ENCODE results near the gene C17orf50. TPM values are rescaled to one million over a fixed set of nuclear protein-coding genes. Genes with fewer than 3 reads are reported as not detected.

The C17orf50 gene
- polyA plus RNA-seq, 4 donors: 0.15 TPM; not detected in 3

DNA sequence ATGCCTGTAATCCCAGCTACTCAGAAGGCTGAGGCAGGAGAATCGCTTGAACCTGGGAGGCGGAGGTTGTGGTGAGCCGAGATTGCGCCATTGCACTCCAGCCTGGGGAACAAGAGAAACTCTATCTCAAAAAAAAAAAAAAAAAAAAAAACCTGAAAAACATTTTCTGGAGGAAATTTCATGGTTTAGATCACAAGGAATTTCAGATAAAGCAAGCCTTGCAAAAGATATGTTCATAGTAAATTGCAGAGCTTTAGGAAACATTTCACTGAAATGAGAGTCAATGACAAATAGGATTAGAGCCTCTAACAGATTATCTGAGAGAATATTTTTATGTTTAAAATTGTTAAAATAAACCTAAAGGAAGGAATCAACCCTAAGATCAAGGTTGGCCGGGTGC is 51.8 kb downstream of the C17orf50 start:
- no peak overlapping the region for H3K27ac ChIP-seq (ENCODE audit: low read depth in 1 of 3, low read length in 2 of 3)
- H3K9me3 ChIP-seq (ENCODE audit: control insufficient read depth in 2 of 2, insufficient read depth in 1 of 2, low read depth in 1 of 2, low read length in 1 of 2): no peaks in the 10 kb centered on the region
- H3K36me3 ChIP-seq (ENCODE audit: control insufficient read depth in 3 of 3, insufficient read depth in 2 of 3, low read depth in 1 of 3, low read length in 3 of 3): peaks cover 2 to 16% (median 4%) of the 10 kb centered on the region in 3 donors
- WGBS, 3 donors: 87 to 92% (median 89%) methylated on average over 5 of the region's 5 CpGs
- H3K27me3 ChIP-seq (ENCODE audit: control insufficient read depth in 3 of 3, insufficient read depth in 3 of 3, low read length in 3 of 3): no peaks in the 10 kb centered on the region
- peaks cover 2 to 9% (median 8%) of the 10 kb centered on the region in 3 donors for H3K4me1 ChIP-seq (ENCODE audit: control insufficient read depth in 3 of 3, insufficient read depth in 2 of 3, low read depth in 1 of 3, low read length in 2 of 3)
- DNase-seq (no peak), FAIRE-seq (no peak)
- H3K4me3 ChIP-seq (ENCODE audit: low read depth in 1 of 3, low read length in 3 of 3): no peak overlapping the region

Other genes starting within 250 kb of the C17orf50 start
- under 1 TPM in 2 of 4 donors, not detected in 2; 0.34 to 0.83 TPM for gene SLFN12L, start 223.2 kb upstream of the C17orf50 start, polyA plus RNA-seq
- under 1 TPM in 1 of 4 donors, not detected in 3; 0.07 TPM for gene SLFN14, start 200.1 kb upstream of the C17orf50 start, polyA plus RNA-seq
- 1 to 10 TPM; 2.9 to 7.4 (median 3.4) TPM for gene PEX12, start 182.3 kb upstream of the C17orf50 start, polyA plus RNA-seq
- gene AP2B1, start 173.6 kb upstream of the C17orf50 start, polyA plus RNA-seq: 10 to 100 TPM; 28.9 to 82.2 (median 45.4) TPM
- 1 to 10 TPM in 2 of 4 donors, under 1 TPM in 2; 0.27 to 1.9 (median 1.1) TPM for gene RASL10B, start 29.2 kb upstream of the C17orf50 start, polyA plus RNA-seq
- under 1 TPM in 2 of 4 donors, not detected in 2; 0.03 TPM for gene GAS2L2, start 7.6 kb upstream of the C17orf50 start, polyA plus RNA-seq
- 10 to 100 TPM in 3 of 4 donors, 1 to 10 TPM in 1; 3.0 to 30.5 (median 24.0) TPM for gene MMP28, start 34.8 kb downstream of the C17orf50 start, polyA plus RNA-seq
- gene TAF15, start 48.6 kb downstream of the C17orf50 start, polyA plus RNA-seq: 100 to 1,000 TPM in 3 of 4 donors, 10 to 100 TPM in 1; 70.3 to 166 (median 123) TPM
- gene HEATR9, start 108.0 kb downstream of the C17orf50 start, polyA plus RNA-seq: under 1 TPM in 1 of 4 donors, not detected in 3; 0.01 TPM
- gene CCL5, start 119.5 kb downstream of the C17orf50 start, polyA plus RNA-seq: 10 to 100 TPM in 1 of 4 donors, 1 to 10 TPM in 3; 4.0 to 44.0 (median 6.3) TPM
- gene RDM1, start 169.9 kb downstream of the C17orf50 start, polyA plus RNA-seq: 1 to 10 TPM in 3 of 4 donors, not detected in 1; 1.9 to 4.5 (median 4.5) TPM
- under 1 TPM in 1 of 4 donors, not detected in 3; 0.04 TPM for gene LYZL6, start 182.8 kb downstream of the C17orf50 start, polyA plus RNA-seq
- under 1 TPM in 2 of 4 donors, not detected in 2; 0.19 to 0.21 TPM for gene CCL16, start 220.6 kb downstream of the C17orf50 start, polyA plus RNA-seq
- gene CCL14, start 225.8 kb downstream of the C17orf50 start, polyA plus RNA-seq: 10 to 100 TPM in 1 of 4 donors, 1 to 10 TPM in 3; 5.4 to 61.9 (median 6.3) TPM
- 10 to 100 TPM; 22.6 to 72.7 (median 53.2) TPM for gene CCL15, start 240.7 kb downstream of the C17orf50 start, polyA plus RNA-seq